K562 (cell line): ENCODE measurements around the gene SGIP1. TPM values are rescaled to one million over a fixed set of nuclear protein-coding genes. Genes with fewer than 3 reads are reported as not detected.

ENCODE experiments used
- E2F1 ChIP-seq: sonication (generic); formaldehyde crosslinking; IDR thresholded peaks from 2 replicates; pipeline ENCODE4 v1.8.1; 2023; ENCODE audit warnings: mild to moderate bottlenecking, missing genetic modification reagents, moderate library complexity
- polyA plus RNA-seq, 8 experiments: library from polyadenylated mRNA; depleted of rRNA in 4 of 8; stranded (reverse) in 5 of 8; unstranded in 3 of 8; fragments of >200 nt; fragmentation: Nextera tagmentation in 2 of 8; fragmentation: Illumina TruSeq in 1 of 8; extraction: Ambion mirVana in 2 of 8; extraction: Trizol in 1 of 8; gene quantifications; 2 replicates each; pipeline versions ENCODE4 v1.2.1 to v1.2.3, GENCODE V29; 2011 to 2014; ENCODE audit warnings: inconsistent platforms in 1 of 8, missing spikeins in 1 of 8
- total RNA-seq, 7 experiments: library from RNA; depleted of rRNA in 6 of 7; stranded (reverse); fragments of >200 nt in 6 of 7; fragmentation: Illumina TruSeq in 2 of 7; extraction: Trizol in 2 of 7; gene quantifications; 2 replicates each; pipeline versions ENCODE4 v1.2.1 to v1.2.3, GENCODE V29; 2011 to 2021; ENCODE audit warnings: low replicate concordance in 1 of 7
- TF ChIP-seq, protein P1 (sequence below), 2 experiments: fragments of 450-650 bp; formaldehyde crosslinking in 1 of 2; IDR thresholded peaks; 2 replicates each; pipeline versions ENCODE4 v1.4.0 to v1.6.1; 2014 to 2020; ENCODE audit warnings: mild to moderate bottlenecking in 2 of 2, borderline replicate concordance in 1 of 2, low read depth in 1 of 2

Gene SGIP1
- total and polyA plus RNA-seq, 9 of the 15 experiments (the other 6 are each of a cell fraction or from before 2014, with no cell fraction given): 0.07 to 0.35 TPM; not detected in 7

- TF ChIP-seq, protein P1, sequence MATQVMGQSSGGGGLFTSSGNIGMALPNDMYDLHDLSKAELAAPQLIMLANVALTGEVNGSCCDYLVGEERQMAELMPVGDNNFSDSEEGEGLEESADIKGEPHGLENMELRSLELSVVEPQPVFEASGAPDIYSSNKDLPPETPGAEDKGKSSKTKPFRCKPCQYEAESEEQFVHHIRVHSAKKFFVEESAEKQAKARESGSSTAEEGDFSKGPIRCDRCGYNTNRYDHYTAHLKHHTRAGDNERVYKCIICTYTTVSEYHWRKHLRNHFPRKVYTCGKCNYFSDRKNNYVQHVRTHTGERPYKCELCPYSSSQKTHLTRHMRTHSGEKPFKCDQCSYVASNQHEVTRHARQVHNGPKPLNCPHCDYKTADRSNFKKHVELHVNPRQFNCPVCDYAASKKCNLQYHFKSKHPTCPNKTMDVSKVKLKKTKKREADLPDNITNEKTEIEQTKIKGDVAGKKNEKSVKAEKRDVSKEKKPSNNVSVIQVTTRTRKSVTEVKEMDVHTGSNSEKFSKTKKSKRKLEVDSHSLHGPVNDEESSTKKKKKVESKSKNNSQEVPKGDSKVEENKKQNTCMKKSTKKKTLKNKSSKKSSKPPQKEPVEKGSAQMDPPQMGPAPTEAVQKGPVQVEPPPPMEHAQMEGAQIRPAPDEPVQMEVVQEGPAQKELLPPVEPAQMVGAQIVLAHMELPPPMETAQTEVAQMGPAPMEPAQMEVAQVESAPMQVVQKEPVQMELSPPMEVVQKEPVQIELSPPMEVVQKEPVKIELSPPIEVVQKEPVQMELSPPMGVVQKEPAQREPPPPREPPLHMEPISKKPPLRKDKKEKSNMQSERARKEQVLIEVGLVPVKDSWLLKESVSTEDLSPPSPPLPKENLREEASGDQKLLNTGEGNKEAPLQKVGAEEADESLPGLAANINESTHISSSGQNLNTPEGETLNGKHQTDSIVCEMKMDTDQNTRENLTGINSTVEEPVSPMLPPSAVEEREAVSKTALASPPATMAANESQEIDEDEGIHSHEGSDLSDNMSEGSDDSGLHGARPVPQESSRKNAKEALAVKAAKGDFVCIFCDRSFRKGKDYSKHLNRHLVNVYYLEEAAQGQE (IDR thresholded peaks at IDR 0.05; ENCODE audit: borderline replicate concordance): peak; percentile 84; the same call in 1 of the 2 replicates
- TF ChIP-seq, protein P1 (CRISPR knock-in tag; IDR thresholded peaks at IDR 0.05; ENCODE audit: low read depth): no peak
- no peak for TF ChIP-seq E2F1 (CRISPR knock-in tag)
Measured at GRCh38 chr1:66764994-66765578, 231.1 kb downstream of the SGIP1 start (continued).
